HCT116 (cell line): Measurements from ENCODE around the gene RYR2. TPM values are rescaled to one million over a fixed set of nuclear protein-coding genes. Genes with fewer than 3 reads are reported as not detected.

Experiments used
- ATAC-seq: fragments of 200-7000 bp; cut with Tn5 transposase; 2 replicates; pipeline ENCODE4 v1.9.1; 2020; ENCODE audit warnings: mild to moderate bottlenecking, moderate library complexity
- BruUV-seq: library from RNA; stranded (reverse); fragments of 400-500 nt; replicated peaks from 2 replicates; lab custom pipeline; 2021; lab: Mats Ljungman, UMichigan
- CTCF ChIA-PET: fragments of 300-600 bp; sonication (Branson Sonifier 250); formaldehyde crosslinking; loops from one replicate; lab custom pipeline; 2021; ENCODE audit warnings: antibody characterized with exemption; lab: Charles Lee
- POLR2A ChIA-PET: fragments of 300-600, 350-600 bp; sonication (Branson Sonifier 250); formaldehyde crosslinking; loops from one replicate; lab custom pipeline; 2021; ENCODE audit warnings: antibody characterized with exemption; lab: Charles Lee
- RAD21 ChIA-PET, 2 experiments: fragments of 300-600 bp; sonication (Branson Sonifier 250); formaldehyde crosslinking; loops; one replicate each; lab custom pipeline; 2023; ENCODE audit warnings: low total read pairs in 2 of 2; ENCODE audit not compliant: uncharacterized antibody in 2 of 2, unreplicated experiment in 2 of 2, low non-redundant PET in 1 of 2; lab: Charles Lee
- DNase-seq: peaks from one replicate; pipeline ENCODE4 v3.0.0-alpha.2; 2010; ENCODE audit warnings: low read depth, low spot score
- H2AFZ ChIP-seq: fragments of 200-600 bp; shearing (Covaris generic), sonication (generic); 2 replicates; pipeline ENCODE4 v1.6.1; 2017; ENCODE audit warnings: low read depth, mixed run types, mixed read lengths, antibody characterized with exemption, low read length; ENCODE audit not compliant: poor library complexity, severe bottlenecking
- H3K27ac ChIP-seq: 2 replicates; pipeline ENCODE4 v1.5.1; 2012; ENCODE audit warnings: low read depth, low read length
- H3K27me3 ChIP-seq: fragments of 200-600 bp; sonication (generic); 2 replicates; pipeline ENCODE4 v1.6.1; 2016; ENCODE audit warnings: mixed run types, low read length, mixed read lengths; ENCODE audit not compliant: insufficient read depth
- H3K36me3 ChIP-seq, 2 experiments: fragments of 200-500 bp in 1 of 2; fragments of 200-600 bp in 1 of 2; sonication (Bioruptor generic) in 1 of 2; sonication (generic) in 1 of 2; 2 replicates each; pipeline versions ENCODE4 v1.5.1 to v1.6.1; 2014 to 2016; ENCODE audit warnings: low read length in 2 of 2, inconsistent platforms in 1 of 2, mixed read lengths in 1 of 2, mixed run types in 1 of 2; ENCODE audit not compliant: insufficient read depth in 2 of 2, control insufficient read depth in 1 of 2
- H3K4me1 ChIP-seq, 2 experiments: fragments of 200-600 bp in 1 of 2; sonication (generic) in 1 of 2; 2 replicates each; pipeline versions ENCODE4 v1.5.1 to v1.6.1; 2012 to 2017; ENCODE audit warnings: low read length in 2 of 2, inconsistent platforms in 1 of 2, mild to moderate bottlenecking in 1 of 2, mixed read lengths in 1 of 2, mixed run types in 1 of 2, moderate library complexity in 1 of 2; ENCODE audit not compliant: insufficient read depth in 2 of 2, control insufficient read depth in 1 of 2
- H3K4me2 ChIP-seq: fragments of 200-600 bp; sonication (generic); 2 replicates; pipeline ENCODE4 v1.6.1; 2017; ENCODE audit warnings: mixed run types, low read length, mixed read lengths
- H3K4me3 ChIP-seq, 2 experiments: fragments of 200-600 bp in 1 of 2; sonication (generic) in 1 of 2; replicated peaks in 1 of 2; 2 replicates each; pipeline ENCODE4 v1.5.1; 2011 to 2016; ENCODE audit warnings: low read length in 2 of 2, control low read depth in 1 of 2, low read depth in 1 of 2, mild to moderate bottlenecking in 1 of 2, mixed read lengths in 1 of 2, mixed run types in 1 of 2
- H3K79me2 ChIP-seq: fragments of 200-600 bp; sonication (generic); 2 replicates; pipeline ENCODE4 v1.6.1; 2017; ENCODE audit warnings: mild to moderate bottlenecking, mixed run types, low read length, moderate library complexity, mixed read lengths; ENCODE audit not compliant: insufficient read depth
- H3K9ac ChIP-seq: fragments of 200-600 bp; sonication (generic); 2 replicates; pipeline ENCODE4 v1.6.1; 2016; ENCODE audit warnings: low read length, mixed read lengths
- H3K9me2 ChIP-seq: fragments of 200-600 bp; sonication (generic), shearing (Covaris generic); 2 replicates; pipeline ENCODE4 v1.6.1; 2017; ENCODE audit warnings: mixed run types, mild to moderate bottlenecking, moderate library complexity; ENCODE audit not compliant: insufficient read depth
- H3K9me3 ChIP-seq, 2 experiments: fragments of 200-500 bp in 1 of 2; fragments of 200-600 bp in 1 of 2; sonication (Bioruptor generic) in 1 of 2; sonication (generic) in 1 of 2; 2 replicates each; pipeline ENCODE4 v1.6.1; 2014 to 2017; ENCODE audit warnings: low read length in 2 of 2, mixed read lengths in 2 of 2, inconsistent platforms in 1 of 2, low read depth in 1 of 2, mild to moderate bottlenecking in 1 of 2, mixed run types in 1 of 2, moderate library complexity in 1 of 2; ENCODE audit not compliant: control insufficient read depth in 1 of 2, insufficient read depth in 1 of 2
- H4K20me1 ChIP-seq: fragments of 200-600 bp; sonication (generic), shearing (Covaris generic); 2 replicates; pipeline ENCODE4 v1.6.1; 2017; ENCODE audit warnings: mixed run types, mild to moderate bottlenecking, moderate library complexity; ENCODE audit not compliant: insufficient read depth
- ATF3 ChIP-seq: IDR thresholded peaks from 2 replicates; pipeline ENCODE4 v1.6.1; 2012
- CBX3 ChIP-seq: IDR thresholded peaks from 2 replicates; pipeline ENCODE4 v1.6.1; 2012; ENCODE audit warnings: low read depth
- CEBPB ChIP-seq: IDR thresholded peaks from 2 replicates; pipeline ENCODE4 v1.6.1; 2012; ENCODE audit warnings: low read depth
- CTCF ChIP-seq, 3 experiments: fragments of 200-600 bp in 1 of 3; sonication (generic) in 1 of 3; IDR thresholded peaks in 2 of 3; conservative IDR thresholded peaks in 1 of 3; 2 replicates each; pipeline ENCODE4 v1.5.1; 2012 to 2017; ENCODE audit warnings: low read depth in 2 of 3, low read length in 2 of 3, antibody characterized with exemption in 1 of 3, borderline replicate concordance in 1 of 3, control low read depth in 1 of 3, mild to moderate bottlenecking in 1 of 3, mixed read lengths in 1 of 3, mixed run types in 1 of 3, moderate library complexity in 1 of 3; ENCODE audit not compliant: insufficient read depth in 1 of 3
- EGR1 ChIP-seq: IDR thresholded peaks from 2 replicates; pipeline ENCODE4 v1.6.1; 2012; ENCODE audit warnings: low read depth
- ELF1 ChIP-seq: IDR thresholded peaks from 2 replicates; pipeline ENCODE4 v1.6.1; 2012; ENCODE audit warnings: low read depth, borderline replicate concordance
- EZH2 ChIP-seq: fragments of 200-600 bp; sonication (generic); IDR thresholded peaks from 2 replicates; pipeline ENCODE4 v1.6.1; 2017; ENCODE audit warnings: antibody characterized with exemption, mixed run types
- POLR2A ChIP-seq: IDR thresholded peaks from 2 replicates; pipeline ENCODE4 v1.7.0; 2011; ENCODE audit warnings: borderline replicate concordance; ENCODE audit not compliant: insufficient read depth, insufficient read length; ENCODE audit errors: extremely low read depth
- POLR2AphosphoS5 ChIP-seq: IDR thresholded peaks from 2 replicates; pipeline ENCODE4 v1.6.1; 2011; ENCODE audit warnings: mild to moderate bottlenecking, low read depth, low read length, moderate library complexity
- RAD21 ChIP-seq: IDR thresholded peaks from 2 replicates; pipeline ENCODE4 v1.6.1; 2012; ENCODE audit warnings: low read depth, mild to moderate bottlenecking
- SIN3A ChIP-seq: IDR thresholded peaks from 2 replicates; pipeline ENCODE4 v1.6.1; 2012; ENCODE audit warnings: low read depth
- SP1 ChIP-seq: IDR thresholded peaks from 2 replicates; pipeline ENCODE4 v1.6.1; 2012; ENCODE audit warnings: low read depth
- SRF ChIP-seq: IDR thresholded peaks from 2 replicates; pipeline ENCODE4 v1.6.1; 2012; ENCODE audit warnings: low read depth
- ZBTB33 ChIP-seq: IDR thresholded peaks from 2 replicates; pipeline ENCODE4 v1.6.1; 2011; ENCODE audit warnings: mild to moderate bottlenecking, low read length, moderate library complexity; ENCODE audit not compliant: insufficient replicate concordance; ENCODE audit errors: extremely low read depth
- intact Hi-C: fragments of 100-400 bp; cut with micrococcal nuclease; formaldehyde crosslinking; loops from 2 replicates; pipeline ENCODE4 v1.10.0; 2022
- total RNA-seq: library from RNA; stranded (reverse); gene quantifications from one replicate; pipeline ENCODE4 v1.2.1, GENCODE V29; 2021; ENCODE audit not compliant: unreplicated experiment
- TF ChIP-seq, protein P1 (sequence below): IDR thresholded peaks from 2 replicates; pipeline ENCODE4 v1.6.1; 2012
- TF ChIP-seq, protein P2 (sequence below): IDR thresholded peaks from 2 replicates; pipeline ENCODE4 v1.6.1; 2012; ENCODE audit warnings: low read depth

Gene RYR2
- total RNA-seq, 1 experiment from 2014 or later, result 0.02 TPM

DNA sequence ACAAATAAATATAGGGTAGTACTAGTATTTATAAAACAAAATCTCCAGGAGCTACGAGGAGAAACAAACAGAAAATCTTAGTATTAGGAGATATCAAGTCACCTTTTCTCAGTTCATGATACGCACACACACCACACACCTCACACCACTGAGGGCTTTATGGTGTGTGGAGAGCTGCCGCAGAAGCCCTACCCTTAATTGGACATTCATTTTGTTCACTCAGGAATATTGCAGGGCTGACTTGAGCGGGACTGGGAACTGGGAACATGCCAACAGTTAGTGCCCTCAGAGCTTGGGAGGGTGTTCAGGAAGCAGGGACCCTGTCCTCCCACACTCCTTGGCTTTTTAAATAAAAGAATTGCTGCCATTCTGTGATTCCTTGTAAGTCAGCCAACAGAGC is 386.8 kb downstream of the RYR2 start (continued):
- TF ChIP-seq ZBTB33 (no peak), ATF3 (no peak), EZH2 (no peak), CBX3 (no peak), SIN3A (no peak), POLR2A (no peak), SP1 (no peak)
- TF ChIP-seq, all 23 proteins: peak for 0

- Histone ChIP-seq H3K36me3 (no peaks in the 10 kb centered on the region), H3K9ac (no peak overlapping the region), H3K9me3 (peaks cover 0 to 3% of the 10 kb centered on the region in 2 experiments; a peak in 1 of 4 replicates), H4K20me1 (no peaks in the 10 kb centered on the region), H3K27ac (no peak overlapping the region), H3K79me2 (no peaks in the 10 kb centered on the region), H3K4me3 (no peak overlapping the region), H3K9me2 (no peaks in the 10 kb centered on the region), H3K4me1 (no peaks in the 10 kb centered on the region), H3K4me2 (no peak overlapping the region), H3K27me3 (no peaks in the 10 kb centered on the region), H2AFZ (no peak overlapping the region)
- DNase-seq, result no peak
- POLR2A ChIA-PET, result no interaction called here
- CTCF ChIA-PET, result no interaction called here
- intact Hi-C loops, result loop anchor here (10.0 kb wide), 1 partner anchor 496 kb away; no protein-coding TSS in a partner anchor
- no TSS peak for BruUV-seq
- ATAC-seq, result no peak
- TF ChIP-seq CTCF (IDR thresholded peaks at IDR 0.05 in 2 of 3, conservative IDR thresholded peaks at IDR 0.05 in 1 of 3; ENCODE audit: borderline replicate concordance in 1 of 3, insufficient read depth in 1 of 3, low read depth in 2 of 3, low read length in 2 of 3) (no peak), POLR2A (no peak), CBX3 (no peak), POLR2AphosphoS5 (no peak), CEBPB (no peak), SRF (no peak), EGR1 (no peak), RAD21 (no peak), ATF3 (no peak), ELF1 (no peak)
- TF ChIP-seq, protein P1, sequence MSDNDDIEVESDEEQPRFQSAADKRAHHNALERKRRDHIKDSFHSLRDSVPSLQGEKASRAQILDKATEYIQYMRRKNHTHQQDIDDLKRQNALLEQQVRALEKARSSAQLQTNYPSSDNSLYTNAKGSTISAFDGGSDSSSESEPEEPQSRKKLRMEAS, result no peak
- TF ChIP-seq, protein P2, sequence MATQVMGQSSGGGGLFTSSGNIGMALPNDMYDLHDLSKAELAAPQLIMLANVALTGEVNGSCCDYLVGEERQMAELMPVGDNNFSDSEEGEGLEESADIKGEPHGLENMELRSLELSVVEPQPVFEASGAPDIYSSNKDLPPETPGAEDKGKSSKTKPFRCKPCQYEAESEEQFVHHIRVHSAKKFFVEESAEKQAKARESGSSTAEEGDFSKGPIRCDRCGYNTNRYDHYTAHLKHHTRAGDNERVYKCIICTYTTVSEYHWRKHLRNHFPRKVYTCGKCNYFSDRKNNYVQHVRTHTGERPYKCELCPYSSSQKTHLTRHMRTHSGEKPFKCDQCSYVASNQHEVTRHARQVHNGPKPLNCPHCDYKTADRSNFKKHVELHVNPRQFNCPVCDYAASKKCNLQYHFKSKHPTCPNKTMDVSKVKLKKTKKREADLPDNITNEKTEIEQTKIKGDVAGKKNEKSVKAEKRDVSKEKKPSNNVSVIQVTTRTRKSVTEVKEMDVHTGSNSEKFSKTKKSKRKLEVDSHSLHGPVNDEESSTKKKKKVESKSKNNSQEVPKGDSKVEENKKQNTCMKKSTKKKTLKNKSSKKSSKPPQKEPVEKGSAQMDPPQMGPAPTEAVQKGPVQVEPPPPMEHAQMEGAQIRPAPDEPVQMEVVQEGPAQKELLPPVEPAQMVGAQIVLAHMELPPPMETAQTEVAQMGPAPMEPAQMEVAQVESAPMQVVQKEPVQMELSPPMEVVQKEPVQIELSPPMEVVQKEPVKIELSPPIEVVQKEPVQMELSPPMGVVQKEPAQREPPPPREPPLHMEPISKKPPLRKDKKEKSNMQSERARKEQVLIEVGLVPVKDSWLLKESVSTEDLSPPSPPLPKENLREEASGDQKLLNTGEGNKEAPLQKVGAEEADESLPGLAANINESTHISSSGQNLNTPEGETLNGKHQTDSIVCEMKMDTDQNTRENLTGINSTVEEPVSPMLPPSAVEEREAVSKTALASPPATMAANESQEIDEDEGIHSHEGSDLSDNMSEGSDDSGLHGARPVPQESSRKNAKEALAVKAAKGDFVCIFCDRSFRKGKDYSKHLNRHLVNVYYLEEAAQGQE, result no peak
- RAD21 ChIA-PET, result no interaction called here
These were observed 387.3 kb downstream of the RYR2 start for GRCh38 chr1:237429252-237429651.
